ENCODE measurements around the gene LRCOL1.
"Not testable (repeated sequence)": the region's sequence is repeated elsewhere in the genome, so short reads cannot be mapped to it uniquely, and the experiment has no call there.

LRCOL1 gene

DNA sequence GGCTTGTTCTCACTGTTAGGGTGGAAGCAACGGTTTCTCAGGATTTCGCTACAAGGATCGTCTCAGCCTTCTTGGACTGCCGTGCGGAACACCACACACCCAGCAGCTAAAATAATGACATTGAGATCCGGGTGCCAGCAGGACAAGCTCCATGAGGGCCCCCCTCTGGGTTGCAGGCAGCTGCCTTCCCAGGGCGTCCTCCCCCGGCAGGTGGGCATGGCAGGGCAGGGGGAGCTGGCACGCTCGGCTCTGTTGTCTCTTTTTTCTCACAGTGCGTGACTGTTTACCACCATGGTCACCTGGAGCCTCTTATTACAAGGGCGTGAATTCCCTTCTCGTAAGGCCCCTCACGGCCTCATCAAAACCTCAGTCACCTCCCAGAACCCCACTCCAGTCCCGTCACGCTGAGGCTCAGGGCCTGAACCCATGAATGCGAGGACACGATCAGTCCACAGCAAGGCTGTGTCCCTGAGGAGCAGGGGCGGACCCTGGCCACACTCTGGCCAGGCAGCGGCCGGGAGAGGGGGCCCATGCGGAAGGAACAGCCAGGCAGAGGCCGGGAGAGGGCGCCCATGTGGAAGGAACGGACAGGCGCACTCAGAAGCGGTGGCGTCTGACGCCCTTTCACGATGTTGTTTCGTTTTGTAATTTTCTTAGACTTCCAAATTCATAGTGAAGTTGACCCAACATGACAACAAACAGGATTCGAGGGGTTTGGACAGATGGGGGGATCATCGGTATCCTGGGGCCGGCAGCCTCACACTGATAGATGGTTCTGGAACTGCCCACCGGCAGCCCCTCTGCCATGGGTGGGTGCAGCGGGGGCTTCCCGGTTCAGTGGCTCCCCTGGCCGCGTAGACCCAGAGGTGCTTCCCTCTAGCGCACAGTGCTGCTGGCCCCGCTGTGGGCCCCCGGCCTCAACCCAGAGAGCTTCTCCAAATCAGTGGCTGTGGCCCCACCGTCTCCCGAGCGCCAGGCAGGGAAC is 10.0 kb downstream of the LRCOL1 start:
- peak; percentile 38 to 39 for DNase-seq

DNA sequence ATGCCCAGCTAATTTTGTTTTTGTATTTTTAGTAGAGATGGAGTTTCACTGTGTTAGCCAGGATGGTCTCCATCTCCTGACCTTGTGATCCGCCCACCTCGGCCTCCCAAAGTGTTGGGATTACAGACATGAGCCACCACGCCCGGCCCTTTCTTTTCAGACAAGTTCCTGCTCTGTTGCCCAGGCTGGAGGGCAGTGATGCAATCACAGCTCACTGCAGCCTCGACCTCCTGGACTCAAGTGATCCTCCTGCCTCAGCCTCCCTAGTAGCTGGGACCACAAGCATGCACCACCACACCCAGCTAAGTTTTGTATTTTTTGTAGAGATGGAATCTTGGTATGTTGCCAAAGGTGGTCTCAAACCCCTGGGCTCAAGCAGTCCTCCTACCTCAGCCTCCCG is 10.9 kb downstream of the LRCOL1 start:
- not testable (repeated sequence) for DNase-seq

DNA sequence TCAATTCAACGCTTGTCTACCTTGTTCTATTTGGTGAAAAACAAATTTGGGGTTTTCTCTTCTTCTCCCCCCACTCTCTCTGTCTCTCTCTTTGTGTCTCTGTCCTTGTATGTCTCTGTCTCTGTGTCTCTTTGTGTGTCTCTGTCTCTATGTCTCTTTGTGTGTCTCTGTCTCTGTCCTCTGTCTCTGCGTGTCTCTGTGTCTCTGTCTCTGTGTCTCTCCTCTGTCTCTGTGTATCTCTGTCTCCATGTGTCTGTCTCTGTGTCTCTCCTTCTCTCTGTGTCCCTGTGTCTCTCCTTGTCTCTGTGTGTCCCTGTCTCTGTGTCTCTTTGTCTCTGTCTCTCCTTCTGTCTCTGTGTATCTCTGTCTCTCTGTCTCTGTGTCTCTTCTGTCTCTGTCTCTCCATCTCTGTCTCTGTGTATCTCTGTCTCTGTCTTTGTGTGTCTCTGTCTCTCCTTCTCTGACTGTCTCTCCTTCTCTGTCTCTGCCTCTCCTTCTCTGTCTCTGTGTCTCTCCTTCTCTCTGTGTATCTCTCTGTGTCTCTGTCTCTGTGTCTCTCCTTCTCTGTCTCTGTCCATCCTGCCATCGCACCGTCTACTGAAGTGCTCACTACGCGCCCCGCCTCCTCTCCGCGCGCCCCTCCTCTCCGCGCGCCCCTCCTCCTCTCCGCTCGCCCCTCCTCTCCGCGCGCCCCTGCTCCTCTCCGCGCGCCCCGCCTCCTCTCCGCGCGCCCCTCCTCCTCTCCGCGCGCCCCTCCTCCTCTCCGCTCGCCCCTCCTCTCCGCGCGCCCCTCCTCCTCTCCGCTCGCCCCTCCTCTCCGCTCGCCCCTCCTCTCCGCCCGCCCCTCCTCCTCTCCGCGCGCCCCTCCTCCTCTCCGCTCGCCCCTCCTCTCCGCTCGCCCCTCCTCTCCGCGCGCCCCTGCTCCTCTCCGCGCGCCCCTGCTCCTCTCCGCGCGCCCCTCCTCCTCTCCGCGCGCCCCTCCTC is 12.8 kb downstream of the LRCOL1 start:
- DNase-seq, result peak; percentile 29 to 61

DNA sequence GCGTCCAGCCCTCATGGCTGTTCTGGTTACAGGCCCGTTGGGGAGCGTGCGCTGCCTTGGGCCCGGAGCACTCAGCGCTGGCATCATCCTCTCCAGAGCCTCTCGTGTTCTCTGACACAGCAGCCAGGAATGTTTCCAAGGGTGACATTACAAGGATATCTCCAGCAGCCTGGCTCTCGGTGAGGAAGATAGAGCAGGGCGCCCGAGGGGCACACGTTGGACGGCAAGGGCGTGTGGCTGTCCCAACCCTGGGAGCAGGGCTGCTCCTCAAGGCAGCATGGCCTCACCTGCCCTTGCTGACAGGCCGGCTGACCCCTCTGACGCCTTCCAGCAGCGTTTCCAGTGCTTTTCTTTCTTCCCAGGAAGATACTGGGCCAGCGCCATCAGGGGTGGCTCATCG is 14.4 kb downstream of the LRCOL1 start:
- DNase-seq, result no peak

DNA sequence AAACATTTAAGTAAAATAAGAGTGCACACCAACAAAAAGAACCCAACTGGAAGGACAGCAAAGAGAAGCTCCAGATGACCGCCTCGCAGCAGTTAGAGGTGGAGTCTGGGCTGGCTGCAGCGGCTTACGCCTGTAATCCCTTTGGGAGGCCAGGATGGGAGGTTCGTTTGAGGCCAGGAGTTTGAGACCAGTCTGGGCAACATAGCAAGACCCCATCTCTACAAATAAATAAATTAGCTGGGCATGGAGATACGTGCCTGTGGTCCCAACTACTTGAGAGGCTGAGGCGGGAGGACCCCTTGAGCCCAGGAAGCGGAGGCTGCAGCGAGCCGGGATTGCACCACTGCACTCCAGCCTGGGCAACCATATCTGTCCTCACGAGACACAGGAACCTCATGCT is 15.2 kb downstream of the LRCOL1 start:
- DNase-seq, result no peak

DNA sequence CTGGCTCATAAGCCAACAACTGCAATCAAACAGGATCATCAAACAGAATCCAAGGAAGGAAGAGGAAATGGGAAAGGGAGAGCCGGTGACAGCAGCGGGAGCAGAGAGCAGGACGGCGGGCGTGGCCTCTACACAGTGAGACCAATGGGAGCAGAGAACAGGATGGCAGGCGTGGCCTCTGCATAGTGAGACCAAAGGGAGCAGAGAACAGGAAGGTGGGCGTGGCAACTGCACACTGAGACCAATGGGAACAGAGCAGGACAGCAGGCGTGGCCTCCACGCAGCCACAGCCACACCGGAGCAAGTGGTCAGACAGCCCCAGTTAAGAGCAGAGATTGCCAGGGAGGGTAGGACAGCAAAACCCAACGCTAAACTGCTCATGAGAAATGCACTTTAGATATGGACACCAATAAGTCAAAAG is 16.4 kb downstream of the LRCOL1 start:
- peak in 1 of 2 donors; percentile 16 for DNase-seq

DNA sequence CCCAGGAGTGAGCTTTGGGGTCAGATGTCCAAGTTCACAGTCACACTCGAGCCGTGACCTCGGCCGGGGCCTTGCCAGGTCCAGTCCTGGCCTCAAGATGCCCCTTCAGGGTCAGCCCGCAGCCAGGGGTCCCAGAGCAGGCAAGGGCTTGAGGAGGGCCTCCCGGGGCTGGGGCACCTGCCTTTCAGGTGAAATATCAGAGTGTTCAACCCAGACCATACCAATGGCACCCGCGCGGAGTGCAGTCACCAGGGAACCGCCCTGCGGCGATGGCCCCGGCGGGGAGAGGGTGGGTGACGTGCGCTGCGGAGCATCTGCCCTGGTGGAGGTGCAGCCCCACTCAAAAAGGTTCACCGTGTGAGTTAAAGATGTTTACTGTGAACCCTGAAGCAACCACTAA is 16.9 kb downstream of the LRCOL1 start:
- no peak for DNase-seq

DNA sequence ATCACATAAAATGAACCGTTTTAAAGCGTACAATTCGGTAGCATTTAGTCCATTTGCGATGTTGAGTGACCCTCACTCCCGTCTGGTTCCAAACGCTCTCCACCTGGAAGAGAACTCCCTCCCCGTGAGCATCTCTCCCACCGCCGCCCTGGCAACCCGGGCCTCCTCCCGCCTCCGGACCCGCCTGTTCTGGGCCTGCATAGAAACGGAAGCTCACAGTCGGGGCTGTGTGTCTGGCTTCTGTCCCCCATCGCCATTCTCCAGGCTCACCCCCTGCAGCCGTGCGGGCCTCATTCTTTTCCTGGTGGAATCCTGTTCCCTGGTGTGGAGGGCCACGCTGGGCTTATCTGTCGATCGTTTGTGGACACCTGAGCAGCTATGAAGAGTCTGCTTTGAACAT is 17.3 kb downstream of the LRCOL1 start:
- no peak for DNase-seq

DNA sequence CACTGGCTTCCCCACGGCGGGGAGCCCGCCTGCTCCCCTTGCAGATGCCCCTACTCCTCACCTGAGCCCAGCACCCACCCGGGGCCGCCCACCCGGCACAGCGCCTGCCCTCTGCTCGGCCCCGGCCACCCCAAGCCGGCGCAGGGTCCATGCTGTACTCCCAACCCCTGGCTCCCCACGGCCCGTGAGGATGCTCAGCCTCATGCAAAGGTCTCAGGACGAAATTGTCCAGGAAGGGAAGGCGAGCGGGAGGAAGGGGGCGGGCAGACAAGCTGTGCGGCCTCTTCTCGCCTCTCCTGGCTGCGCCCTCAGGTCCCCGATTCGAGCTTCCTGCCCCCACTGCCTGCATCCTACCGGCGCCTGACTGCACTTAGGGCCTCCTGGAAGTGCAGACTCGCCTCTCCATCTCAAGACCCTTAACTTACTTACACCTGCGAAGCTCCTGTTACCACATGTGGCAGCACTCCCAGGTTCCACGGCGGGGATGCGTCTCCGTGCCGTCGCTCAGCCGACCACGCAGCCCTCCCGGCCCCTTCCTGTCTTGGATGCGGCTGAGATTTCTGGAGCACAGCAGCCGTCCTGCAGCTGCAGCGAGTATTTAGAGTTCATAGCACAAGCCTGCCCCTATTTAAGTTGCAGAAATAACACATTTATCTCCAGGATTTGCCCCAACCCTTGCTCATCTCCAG is 18.0 kb downstream of the LRCOL1 start:
- no peak for DNase-seq

DNA sequence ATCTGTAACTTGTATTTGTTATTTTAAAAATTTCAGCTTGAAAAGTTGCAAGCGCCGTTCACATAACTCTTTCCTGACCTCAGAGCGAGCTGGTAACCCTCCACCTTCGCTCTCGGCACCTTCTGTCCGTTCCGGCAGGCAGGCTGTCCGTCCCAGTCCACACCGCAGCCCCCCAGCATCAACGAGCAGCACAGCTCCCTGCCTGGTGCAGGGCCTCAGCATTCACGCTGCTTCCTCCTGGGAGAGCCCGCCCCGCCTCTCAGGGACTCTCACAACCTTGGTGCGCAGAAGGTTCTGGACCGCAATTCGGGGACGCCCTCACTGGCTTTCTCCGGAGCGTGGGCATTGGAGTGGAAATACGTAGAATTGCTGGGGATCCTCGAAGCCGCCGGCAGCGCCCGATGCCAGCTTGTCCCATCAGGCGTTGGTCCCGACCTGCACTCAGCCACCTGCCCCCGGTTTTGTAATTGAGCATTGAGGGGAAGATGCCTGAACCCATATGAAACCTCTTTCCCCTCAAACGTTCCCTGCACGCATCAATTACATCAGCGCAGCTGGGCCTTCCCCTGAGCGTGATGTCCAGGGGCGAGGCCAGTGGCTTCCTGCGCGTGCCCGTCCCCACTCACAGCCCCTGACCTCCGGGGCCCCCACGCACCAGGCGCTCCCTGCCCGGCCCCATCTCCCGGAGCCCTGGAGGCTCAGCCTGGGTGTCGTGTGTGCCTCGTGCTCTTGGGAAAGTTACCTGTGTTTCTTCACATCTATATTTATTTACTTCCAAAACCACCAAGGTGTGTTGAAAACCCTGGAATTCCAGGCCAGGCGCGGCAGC is 19.1 kb downstream of the LRCOL1 start:
- no peak for DNase-seq

DNA sequence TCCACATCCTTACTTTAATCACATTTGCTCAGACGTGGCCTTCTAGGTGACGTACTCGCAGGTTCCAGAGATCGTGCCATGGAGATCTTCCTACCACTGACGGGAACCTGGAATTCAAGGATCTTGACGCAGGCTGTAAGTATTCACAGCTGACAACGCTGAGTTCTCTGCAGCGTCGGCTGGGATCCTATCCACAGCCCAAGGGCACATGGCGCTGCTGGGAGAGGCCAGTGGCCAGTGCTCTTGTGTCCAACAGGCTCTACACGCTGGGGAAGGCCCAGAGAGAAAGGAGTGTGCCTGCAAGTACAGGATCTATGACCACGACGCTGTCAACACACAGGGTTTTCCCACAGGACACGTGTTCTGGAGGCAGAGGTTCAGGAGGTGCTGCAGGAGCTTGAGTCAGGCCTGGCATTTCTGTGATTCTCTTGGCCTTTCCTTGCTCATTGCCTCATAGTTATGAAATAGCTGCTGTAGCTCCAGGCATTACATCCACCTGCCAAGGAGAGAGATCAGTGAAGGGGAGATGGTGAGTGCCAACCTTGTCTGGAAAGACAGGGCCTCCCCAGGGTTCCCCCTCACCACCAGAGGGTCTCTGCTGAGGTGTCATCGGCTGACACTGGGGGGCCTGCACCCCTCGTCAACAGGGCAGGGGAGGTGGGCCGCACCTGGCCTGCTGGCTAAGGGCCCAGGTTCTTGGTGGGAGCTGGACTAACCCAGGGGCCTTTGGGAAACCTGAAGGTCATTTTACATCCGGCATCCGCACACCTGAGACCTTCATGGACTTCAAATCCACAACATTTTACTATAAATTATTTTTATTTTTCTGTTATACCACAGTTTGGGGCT is 21.3 kb downstream of the LRCOL1 start:
- DNase-seq, result no peak

DNA sequence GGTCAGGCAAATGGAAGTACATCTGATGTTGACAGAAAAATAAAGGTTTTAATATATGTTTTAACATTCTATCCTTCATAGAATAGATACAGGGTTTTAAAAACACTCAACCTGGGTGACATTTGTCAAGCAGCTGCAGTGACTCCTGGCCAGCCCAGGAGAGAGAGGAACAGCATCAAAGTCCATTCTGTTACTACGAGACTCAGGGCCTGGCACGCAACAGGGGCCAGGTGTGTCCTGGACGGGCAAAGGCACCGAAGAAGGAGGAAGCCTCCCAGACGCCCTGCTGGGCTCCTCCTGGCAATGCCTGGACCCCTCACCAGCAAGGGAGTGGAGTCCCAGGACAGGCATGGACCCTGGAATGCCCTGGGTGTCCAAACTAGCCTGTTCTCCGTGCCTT is 22.1 kb downstream of the LRCOL1 start:
- DNase-seq, result no peak

DNA sequence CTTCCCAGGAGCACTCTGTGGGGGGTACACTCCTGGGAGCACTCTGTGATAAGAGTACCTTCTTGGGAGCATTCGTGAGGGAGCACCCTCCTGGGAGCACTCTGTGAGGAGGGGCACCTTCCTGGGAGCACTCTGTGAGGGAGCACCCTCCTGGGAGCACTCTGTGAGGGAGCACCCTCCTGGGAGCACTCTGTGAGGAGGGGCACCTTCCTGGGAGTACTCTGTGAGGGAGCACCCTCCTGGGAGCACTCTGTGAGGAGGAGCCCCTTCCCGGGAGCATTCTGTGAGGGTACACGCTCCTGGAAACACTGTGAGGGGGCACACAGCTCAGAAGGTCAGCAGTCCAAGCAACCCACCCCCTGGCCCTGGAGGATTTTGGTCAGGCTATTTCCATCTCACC is 22.6 kb downstream of the LRCOL1 start:
- no peak for DNase-seq

DNA sequence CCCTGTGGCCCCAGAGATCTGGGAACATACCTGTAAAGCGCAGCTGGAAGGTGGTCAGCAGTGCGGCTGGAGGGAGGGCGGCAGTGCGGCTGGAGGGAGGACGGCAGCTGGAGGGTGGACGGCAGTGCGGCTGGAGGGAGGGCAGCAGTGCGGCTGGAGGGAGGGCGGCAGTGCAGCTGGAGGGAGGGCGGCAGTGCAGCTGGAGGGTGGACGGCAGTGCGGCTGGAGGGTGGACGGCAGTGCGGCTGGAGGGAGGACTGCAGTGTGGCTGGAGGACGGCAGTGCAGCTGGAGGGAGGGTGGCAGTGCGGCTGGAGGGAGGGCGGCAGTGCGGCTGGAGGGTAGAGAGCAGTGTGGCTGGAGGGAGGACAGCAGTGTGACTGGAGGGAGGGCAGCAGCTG is 23.5 kb downstream of the LRCOL1 start:
- DNase-seq, result no peak

DNA sequence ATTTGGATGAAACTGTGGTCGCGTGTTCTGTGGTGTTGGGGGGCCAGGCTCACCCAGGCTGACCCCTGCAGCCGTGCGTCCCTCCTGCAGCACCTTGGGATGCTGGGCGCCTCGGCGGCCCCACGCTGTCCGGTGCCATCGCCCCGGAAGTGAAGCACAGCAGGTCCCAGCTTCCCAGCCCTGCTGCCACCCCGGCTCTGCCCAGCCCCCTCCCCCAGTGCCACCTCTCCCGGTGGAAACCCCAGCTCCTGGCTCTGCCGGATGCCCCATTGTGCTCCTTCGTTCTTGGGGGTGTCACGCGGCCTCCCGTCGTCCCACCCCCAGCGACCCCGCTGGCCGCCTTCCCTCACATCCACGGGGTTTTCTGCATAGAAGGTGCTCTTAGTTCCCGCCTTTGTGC is 25.2 kb downstream of the LRCOL1 start:
- DNase-seq, result no peak

DNA sequence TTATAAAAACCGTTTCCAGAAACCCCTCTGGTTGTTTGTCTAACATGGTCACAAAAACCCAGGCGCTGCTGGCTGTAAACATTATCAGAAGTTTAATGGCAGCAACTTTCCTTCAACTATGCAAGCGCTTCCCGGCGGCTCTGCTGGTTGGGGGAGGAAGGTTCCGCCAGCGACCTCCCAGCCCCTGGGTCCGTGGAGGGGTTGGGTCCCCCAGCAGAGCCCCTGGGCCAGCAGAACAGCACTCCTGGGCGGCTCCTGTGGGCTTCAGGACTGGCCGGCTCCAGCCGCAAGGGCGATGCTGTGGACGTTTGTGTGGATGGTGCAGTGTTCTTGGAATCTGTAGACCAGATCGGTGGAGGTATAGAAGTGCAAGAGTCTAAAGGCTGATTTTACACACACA is 26.0 kb downstream of the LRCOL1 start:
- DNase-seq, result no peak

DNA sequence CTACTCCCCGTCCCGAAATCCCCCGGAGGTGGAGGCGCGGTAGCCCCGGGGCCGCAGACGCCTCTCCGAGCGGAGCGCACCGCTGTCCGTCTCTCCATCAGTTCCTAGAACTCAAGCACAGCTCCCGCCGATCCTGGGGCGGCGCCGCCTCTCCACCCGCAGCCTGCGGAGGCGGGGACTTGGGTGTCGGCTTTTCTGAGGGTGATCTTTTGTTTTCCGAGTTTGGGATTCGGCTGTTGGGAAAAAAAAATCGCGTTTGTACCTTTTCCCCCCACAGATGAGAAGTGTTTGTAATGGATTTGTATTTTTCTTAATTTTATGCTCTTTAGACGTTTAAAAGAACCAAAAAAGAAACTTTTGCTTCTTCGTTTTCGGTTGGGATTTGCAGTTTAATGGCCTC is 26.6 kb downstream of the LRCOL1 start:
- DNase-seq, result no peak

DNA sequence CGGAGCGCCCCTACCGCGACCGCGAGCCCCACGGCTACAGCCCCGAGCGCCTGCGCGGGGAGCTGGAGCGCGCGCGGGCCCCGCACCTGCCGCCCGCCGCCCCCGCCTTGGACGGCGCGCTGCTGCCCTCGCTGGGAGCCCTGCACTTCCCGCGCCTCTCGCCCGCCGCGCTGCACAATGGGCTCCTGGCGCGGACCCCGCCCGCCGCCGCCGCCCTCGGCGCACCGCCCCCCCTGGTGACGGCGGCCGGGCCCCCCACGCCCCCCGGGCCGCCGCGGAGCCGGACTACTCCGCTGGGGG is 27.0 kb downstream of the LRCOL1 start:
- no peak for DNase-seq

DNA sequence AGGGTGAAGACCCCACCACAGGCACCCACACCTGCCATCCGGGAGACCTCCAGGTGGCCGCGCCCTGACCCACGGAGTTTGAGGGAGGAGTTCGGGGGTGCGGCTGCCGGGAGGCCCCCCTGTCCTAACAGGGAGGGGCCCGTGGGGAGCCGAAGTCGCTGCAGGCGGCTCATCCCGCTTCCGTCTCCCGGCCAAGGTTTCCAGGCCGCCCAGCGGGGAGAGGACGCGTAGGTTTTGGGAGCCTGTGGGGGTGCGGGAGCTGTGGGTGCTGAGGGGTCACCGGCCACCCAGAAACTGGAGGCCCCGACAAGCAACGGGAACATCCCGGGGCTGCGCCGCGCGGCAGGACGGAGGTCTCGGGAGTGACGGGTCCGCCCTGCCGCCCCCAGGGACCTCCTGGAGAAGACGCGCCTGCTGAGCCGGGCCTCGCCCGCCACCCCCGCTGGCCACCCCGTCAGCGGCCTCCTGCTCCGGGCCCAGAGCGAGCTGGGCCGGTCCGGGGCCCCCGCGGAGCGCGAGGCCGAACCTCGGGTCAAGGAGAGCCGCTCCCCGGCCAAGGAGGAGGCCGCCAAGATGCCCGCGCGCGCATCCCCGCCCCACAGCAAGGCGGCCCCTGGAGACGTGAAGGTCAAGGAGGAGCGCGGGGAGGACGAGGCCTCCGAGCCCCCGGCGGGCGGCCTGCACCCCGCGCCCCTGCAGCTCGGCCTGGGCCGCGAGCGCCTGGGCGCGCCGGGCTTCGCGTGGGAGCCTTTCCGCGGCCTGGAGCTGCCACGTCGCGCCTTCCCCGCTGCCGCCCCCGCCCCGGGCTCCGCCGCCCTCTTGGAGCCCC is 27.6 kb downstream of the LRCOL1 start:
- no peak for DNase-seq

DNA sequence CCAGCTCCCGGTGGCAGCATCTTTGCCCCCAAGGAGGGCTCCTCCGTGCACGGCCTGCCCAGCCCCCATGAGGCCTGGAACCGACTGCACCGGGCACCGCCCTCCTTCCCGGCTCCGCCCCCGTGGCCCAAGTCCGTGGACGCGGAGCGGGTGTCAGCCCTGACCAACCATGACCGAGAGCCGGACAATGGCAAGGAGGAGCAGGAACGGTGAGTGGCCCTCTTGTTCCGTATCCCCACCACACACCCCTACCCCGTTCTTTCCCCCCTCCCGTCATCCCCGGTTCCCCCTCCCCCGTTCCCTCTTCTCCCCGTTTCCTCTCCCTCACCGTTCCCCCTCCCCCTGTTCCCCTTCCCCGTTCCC is 28.3 kb downstream of the LRCOL1 start:
- no peak for DNase-seq
